T-helper 9 cell (primary cell): ENCODE results near the gene SMIM28.
"Not testable (repeated sequence)": the region's sequence is repeated elsewhere in the genome, so short reads cannot be mapped to it uniquely, and the experiment has no call there.

ENCODE experiments used
- DNase-seq: peaks from one replicate; pipeline ENCODE4 v3.0.0-alpha.2; 2020
- total RNA-seq, 2 donors: gene quantifications; one replicate each; lab custom pipeline; 2026; lab: John Stamatoyannopoulos, UW

The SMIM28 gene
- 0 to 0.07 reads per million in 2 donors for total RNA-seq

DNA sequence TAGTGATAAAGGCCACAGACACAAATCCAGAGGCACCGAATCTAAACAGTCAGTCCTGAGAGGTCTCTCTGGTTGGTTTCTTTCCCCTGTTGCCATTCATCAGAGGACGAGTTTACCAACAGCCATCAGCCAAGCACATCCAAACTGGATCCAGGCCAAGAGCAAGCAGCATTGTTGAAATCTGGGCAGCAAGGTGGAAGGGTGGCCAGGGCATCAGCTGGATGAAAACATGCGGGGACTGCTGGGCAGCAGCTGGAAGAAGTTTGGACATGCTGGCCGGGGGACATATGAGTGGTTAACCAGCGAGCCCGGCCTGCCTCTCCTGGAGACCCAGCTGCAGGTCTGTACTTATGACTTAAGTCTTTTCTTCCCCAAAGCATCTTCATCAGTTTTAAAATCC, at the start of gene SMIM28:
Gene SMIM28 (plus strand): TSS at position 62 of the 400 bp plus-strand sequence. CDS start 168 bp downstream, at position 230.
- DNase-seq: no peak

DNA sequence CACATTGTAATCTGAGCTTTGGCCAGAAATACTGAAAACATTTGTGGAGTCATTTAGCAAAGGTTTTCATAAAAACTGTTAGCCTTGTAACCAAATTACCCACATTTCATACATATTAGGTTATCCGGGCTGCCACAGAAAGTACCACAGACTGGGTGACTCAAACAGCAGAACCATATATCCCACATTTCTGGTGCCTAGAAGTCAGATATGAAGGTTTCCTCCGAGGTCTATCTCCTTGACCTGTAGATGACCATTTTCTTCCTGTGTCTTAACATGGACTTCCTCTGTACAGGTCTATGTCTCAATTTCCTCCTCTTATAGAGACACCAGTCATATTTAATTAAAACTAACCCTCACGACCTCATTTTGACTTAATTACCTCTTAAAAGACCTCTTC, 49.5 kb upstream of the SMIM28 start:
- DNase-seq: no peak

DNA sequence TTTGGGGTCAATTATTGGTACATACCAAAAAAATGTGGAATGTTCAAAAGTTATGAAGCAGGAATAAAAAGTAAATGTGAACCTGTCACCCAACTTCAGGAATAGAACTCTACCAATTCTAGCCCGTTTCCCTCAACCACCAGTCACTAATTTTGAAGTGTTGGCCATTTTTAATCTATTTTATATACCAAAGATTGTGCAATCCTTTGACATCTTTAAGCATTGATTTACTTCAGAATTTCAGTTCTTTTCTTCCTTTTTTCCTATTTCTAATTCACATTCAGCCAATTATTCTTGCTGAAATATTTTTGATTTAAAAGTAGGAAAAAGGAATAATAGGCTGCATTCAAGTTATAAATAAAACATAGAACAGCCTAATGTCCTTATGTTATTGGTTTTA, 46.9 kb upstream of the SMIM28 start:
- no peak for DNase-seq

- DNase-seq: no peak
Observed at GRCh38 chr6:138331444-138331843, 46.3 kb upstream of the SMIM28 start.

GRCh38 chr6:138331984-138332383, 45.7 kb upstream of the SMIM28 start:
- DNase-seq: no peak

GRCh38 chr6:138334000-138334399, 43.7 kb upstream of the SMIM28 start:
- DNase-seq: no peak

GRCh38 chr6:138334963-138335362, 42.7 kb upstream of the SMIM28 start:
- DNase-seq: no peak

DNA sequence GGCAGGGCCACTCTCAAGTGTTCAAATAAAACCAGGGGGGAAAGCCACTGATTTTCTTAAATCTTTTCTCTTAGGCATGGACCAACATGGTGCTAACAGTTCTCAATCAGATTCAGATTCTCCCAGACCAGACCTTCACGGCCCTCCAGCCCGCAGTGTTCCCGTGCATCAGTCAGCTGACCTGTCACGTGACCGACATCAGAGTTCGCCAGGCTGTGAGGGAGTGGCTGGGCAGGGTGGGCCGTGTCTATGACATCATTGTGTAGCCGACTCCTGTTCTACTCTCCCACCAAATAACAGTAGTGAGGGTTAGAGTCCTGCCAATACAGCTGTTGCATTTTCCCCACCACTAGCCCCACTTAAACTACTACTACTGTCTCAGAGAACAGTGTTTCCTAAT, 41.5 kb upstream of the SMIM28 start:
- DNase-seq: no peak

DNA sequence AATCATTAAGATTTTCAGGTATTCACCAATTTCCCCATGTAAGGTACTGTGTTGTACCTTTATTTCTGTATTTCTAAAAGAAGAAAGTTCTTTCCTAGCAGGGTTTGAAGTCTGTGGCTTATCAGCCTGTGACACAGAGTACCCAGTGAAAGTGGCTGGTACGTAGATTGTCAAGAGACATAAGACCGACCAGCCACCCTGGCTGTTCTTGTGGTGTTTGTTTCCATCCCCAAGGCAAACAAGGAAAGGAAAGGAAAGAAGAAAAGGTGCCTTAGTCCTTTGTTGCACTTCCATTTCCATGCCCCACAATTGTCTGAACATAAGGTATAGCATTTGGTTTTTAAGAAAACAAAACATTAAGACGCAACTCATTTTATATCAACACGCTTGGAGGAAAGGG, 40.6 kb upstream of the SMIM28 start:
- DNase-seq: no peak

GRCh38 chr6:138339024-138339423, 38.7 kb upstream of the SMIM28 start:
- DNase-seq: no peak

GRCh38 chr6:138341176-138341575, 36.5 kb upstream of the SMIM28 start:
- no peak for DNase-seq

- DNase-seq: no peak
Observed at GRCh38 chr6:138343112-138343511, 34.6 kb upstream of the SMIM28 start.

DNA sequence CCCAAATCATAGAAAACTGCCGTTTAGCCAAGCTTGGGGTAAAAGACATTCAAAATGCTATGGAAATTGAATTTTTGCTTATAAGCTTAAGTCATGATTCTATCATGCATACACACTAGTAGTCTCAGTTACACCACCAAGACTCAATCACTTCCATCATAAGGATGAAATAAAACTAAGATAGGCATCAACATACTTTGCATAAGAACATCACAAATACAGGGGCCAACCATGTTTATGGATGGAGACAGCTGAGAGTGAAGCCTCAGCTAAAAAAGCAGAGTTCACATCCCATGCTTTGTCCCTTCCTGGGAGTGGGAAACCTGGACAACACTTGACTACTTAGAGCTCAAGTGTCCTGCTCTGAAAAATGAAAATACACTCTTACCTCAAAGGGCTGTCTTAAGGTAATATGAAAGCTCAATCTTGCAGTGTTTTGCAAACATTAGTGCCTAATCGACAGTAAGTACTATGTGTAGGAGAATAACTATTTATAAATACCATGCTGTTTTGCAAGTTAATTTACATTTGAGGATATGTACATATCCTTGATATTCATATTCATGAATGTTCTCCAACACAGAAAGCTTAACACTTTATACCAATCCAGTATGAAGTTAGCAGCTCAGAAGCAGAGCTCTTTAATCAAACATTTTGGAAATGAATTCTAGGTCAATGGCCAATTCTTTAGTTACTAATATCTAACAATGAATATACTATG, 32.0 kb upstream of the SMIM28 start:
- DNase-seq: no peak

DNA sequence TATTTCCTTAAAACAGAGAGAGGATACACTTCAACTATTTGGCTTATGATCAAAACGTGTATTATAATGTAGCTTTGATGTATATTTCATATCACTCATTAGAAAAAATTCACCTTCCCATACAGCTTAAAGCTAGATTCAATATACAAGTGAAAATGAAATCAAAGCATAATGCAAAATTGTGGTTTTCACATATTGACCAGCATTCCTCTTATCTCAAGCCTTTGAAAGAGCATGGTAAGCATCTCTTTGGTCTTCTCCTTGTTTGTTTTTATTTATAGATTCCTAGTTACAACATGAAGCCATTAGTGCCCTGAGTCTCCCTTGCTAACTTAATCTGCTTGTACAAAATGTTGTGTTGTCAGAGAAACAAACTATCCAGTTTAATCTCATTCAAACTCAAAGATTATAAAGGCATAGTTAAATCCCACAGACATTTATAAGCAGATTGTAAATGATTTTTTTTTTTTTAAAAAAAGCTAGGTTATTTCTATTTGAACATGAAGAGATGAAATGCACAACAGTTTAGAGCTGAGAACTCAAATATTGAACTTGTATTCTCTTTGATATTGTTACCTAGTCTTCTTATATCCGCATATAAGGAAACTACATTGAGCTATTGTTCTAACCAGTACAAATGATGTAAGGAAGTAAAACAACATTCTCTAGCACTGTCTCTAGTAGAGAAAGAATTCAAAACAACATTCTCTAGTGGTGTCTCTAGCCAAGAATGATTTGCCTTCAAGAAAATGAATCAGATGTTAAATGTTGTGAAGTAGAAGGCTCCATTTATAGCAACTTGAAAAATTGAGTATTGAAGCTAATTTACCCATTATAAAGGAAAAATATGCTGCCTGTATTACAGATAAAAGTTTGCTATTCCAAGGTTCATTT, 31.2 kb upstream of the SMIM28 start:
- no peak for DNase-seq

GRCh38 chr6:138347864-138348263, 29.8 kb upstream of the SMIM28 start:
- no peak for DNase-seq

GRCh38 chr6:138349891-138350290, 27.8 kb upstream of the SMIM28 start:
- DNase-seq: no peak

- DNase-seq: no peak
Observed at GRCh38 chr6:138357928-138358327, 19.8 kb upstream of the SMIM28 start.

DNA sequence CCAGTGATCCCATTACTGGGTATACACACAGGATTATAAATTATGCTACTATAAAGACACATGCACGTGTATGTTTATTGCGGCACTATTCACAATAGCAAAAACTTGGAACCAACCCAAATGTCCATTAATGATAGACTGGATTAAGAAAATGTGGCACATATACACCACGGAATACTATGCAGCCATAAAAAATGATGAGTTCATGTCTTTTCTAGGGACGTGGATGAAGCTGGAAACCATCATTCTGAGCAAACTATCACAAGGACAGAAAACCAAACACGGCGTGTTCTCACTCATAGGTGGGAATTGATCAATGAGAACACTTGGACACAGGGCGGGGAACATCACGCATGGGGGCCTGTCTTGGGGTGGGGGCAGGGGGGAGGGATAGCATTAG, 9.0 kb upstream of the SMIM28 start:
- not testable (repeated sequence) for DNase-seq

GRCh38 chr6:138370631-138371451, 6.9 kb upstream of the SMIM28 start:
- DNase-seq: no peak

DNA sequence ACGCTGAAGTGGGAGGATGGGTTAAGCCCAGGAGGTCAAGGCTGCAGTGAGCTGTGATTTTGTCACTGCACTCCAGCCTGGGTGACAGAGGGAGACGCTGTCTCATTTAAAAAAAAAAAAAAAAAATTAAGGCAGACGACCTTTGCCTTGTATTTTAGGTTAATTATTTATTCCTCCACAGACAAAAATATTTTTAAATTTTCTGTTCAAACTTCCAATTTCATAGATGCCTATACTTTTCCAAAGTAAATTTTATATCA, 6.3 kb upstream of the SMIM28 start:
- no peak for DNase-seq

- no peak for DNase-seq
Observed at GRCh38 chr6:138371720-138372119, 6.0 kb upstream of the SMIM28 start.

DNA sequence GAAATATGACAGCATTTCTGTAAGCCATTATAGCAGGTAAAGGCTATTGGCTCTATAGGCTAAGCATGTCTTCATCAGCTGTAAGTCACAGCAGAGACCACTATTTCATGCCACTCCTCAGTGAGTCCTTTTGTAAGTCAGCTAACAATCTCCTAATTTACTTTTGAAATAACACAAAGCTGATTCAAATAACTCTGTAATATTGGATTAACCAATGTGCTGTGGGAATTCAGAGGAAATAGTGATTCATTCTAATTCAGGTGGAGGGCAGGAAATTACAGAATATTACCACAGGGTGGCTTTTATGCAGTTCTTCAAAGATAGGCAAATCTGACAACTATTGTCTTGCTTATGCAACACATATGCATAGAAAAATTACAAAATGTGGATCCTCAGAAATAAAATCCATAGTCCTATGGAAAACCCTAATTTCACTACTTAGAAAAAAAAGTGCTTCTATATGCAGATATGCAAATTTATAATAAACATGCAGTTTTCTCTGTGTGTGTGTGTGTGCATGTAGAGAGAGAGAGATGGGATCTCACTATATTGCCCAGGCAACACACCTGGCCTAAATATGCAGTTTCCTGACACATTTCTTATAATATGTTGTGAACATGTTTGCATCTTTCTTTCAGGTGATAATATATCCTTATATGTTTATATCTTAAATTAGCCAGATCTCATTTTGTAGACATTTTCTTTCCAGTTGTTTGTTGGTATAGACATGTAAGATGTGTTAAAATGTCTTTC, 4.8 kb upstream of the SMIM28 start:
- no peak for DNase-seq

DNA sequence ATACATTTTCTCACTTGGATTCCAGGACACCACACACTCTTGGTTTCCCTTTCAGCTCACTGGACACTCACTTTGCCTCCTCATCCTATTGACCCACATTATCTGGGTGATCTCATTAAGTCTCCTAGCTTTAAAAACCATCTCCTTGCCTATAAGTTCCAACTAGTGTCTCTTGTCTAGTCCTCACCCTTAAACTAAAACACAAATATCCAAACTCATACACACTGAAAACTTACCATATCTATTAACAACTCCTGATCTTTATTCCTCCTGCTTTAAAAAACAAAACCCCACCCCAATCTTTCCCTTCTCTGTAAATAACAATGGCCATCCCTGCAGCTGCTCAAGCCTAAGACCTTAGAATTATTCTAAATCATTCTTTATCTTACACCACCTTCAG, 3.5 kb upstream of the SMIM28 start:
- no peak for DNase-seq
